Measurements from ENCODE around the gene CCDC122. TPM values are rescaled to one million over a fixed set of nuclear protein-coding genes. Genes with fewer than 3 reads are reported as not detected.

Gene CCDC122
- total RNA-seq, 1 experiment from 2014 or later = 7.9 TPM

DNA sequence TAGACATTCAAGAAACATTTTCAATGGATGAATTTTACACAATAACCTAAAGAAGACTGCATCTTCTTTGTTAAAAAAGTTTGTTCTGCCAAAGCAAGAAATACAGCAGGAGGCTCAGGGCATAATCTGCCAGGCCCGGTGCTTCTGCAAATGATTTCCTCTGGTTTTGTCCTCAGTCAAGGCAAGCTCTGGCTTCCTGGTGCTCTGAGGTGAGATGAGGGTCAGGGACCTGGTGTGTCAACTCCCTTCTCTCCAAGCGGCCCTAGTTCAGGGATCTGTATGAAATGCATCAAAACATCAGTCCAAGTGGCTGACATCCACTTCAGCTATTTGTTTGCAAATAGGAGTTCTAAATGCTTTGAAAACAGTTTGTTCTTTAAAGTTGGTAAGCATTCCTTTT lies 31.7 kb upstream of the CCDC122 start:
- Histone ChIP-seq H3K4me1 (replicated peaks; ENCODE audit: insufficient read depth) (peaks cover 12% of the 10 kb centered on the region), H3K9me3 (ENCODE audit: insufficient read depth, low read depth) (no peaks in the 10 kb centered on the region), H3K36me3 (ENCODE audit: low read depth) (no peaks in the 10 kb centered on the region), H3K4me3 (no peak overlapping the region), H3K4me2 (no peak overlapping the region), H3F3A (ENCODE audit: insufficient read depth, low read depth) (0 out of 2 replicates have a peak, but pooled peaks cover 10% of the 10 kb centered on the region), H2AFZ (no peak overlapping the region), H3K27ac (no peak overlapping the region), H3K79me2 (ENCODE audit: low read depth) (no peaks in the 10 kb centered on the region), H3K27me3 (ENCODE audit: insufficient read depth, low read depth) (no peaks in the 10 kb centered on the region), H3K9me2 (ENCODE audit: insufficient read depth) (no peaks in the 10 kb centered on the region), H4K20me1 (ENCODE audit: insufficient read depth) (no peaks in the 10 kb centered on the region)
- BruUV-seq (replicated peaks) = no TSS peak
- POLR2A ChIA-PET (ENCODE audit: unreplicated experiment) = interaction anchor here (0.7 kb wide), 2 partner anchors 472 to 920 kb away, joined by 3 to 16 read pairs; no protein-coding TSS in a partner anchor
- TF ChIP-seq EZH2 (IDR thresholded peaks at IDR 0.05; ENCODE audit: low read depth) = no peak
- TF ChIP-seq, protein P1, sequence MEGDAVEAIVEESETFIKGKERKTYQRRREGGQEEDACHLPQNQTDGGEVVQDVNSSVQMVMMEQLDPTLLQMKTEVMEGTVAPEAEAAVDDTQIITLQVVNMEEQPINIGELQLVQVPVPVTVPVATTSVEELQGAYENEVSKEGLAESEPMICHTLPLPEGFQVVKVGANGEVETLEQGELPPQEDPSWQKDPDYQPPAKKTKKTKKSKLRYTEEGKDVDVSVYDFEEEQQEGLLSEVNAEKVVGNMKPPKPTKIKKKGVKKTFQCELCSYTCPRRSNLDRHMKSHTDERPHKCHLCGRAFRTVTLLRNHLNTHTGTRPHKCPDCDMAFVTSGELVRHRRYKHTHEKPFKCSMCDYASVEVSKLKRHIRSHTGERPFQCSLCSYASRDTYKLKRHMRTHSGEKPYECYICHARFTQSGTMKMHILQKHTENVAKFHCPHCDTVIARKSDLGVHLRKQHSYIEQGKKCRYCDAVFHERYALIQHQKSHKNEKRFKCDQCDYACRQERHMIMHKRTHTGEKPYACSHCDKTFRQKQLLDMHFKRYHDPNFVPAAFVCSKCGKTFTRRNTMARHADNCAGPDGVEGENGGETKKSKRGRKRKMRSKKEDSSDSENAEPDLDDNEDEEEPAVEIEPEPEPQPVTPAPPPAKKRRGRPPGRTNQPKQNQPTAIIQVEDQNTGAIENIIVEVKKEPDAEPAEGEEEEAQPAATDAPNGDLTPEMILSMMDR (conservative IDR thresholded peaks at IDR 0.05) = no peak
- intact Hi-C loops (cut with micrococcal nuclease; ENCODE audit: unreplicated experiment) = no loop called here
- no peak for DNase-seq
- CTCF ChIA-PET = interaction anchor here (0.6 kb wide), 1 partner anchor 392 kb away, joined by 3 read pairs; no protein-coding TSS in a partner anchor

DNA sequence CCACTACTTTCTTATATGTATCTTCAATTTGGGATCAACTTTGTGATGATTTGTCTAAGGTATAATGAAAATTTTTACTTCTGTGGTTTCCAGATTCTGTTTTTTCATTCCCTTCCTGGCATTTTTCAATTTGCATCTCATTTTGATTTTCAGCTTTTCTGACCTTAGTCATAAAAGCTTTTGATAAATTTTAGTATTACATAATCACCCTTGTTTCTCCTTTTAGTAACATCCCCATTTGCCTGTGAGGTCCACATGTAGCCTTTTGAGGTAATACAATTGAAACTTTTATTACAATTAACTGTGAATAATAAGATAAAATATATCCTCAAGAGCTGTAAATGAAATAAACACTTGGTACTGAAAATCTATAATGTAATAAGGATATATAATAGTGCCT lies 31.3 kb upstream of the CCDC122 start:
- Histone ChIP-seq H3F3A (ENCODE audit: insufficient read depth, low read depth) (0 out of 2 replicates have a peak, but pooled peaks cover 10% of the 10 kb centered on the region), H3K4me2 (no peak overlapping the region), H3K4me1 (replicated peaks; ENCODE audit: insufficient read depth) (peaks cover 12% of the 10 kb centered on the region), H3K79me2 (ENCODE audit: low read depth) (no peaks in the 10 kb centered on the region), H3K4me3 (no peak overlapping the region), H4K20me1 (ENCODE audit: insufficient read depth) (no peaks in the 10 kb centered on the region), H3K36me3 (ENCODE audit: low read depth) (no peaks in the 10 kb centered on the region), H3K9me2 (ENCODE audit: insufficient read depth) (no peaks in the 10 kb centered on the region), H3K27me3 (ENCODE audit: insufficient read depth, low read depth) (no peaks in the 10 kb centered on the region), H3K9me3 (ENCODE audit: insufficient read depth, low read depth) (no peaks in the 10 kb centered on the region), H2AFZ (no peak overlapping the region), H3K27ac (no peak overlapping the region)
- TF ChIP-seq EZH2 (IDR thresholded peaks at IDR 0.05; ENCODE audit: low read depth) = no peak
- TF ChIP-seq, protein P1 (conservative IDR thresholded peaks at IDR 0.05) = no peak
- intact Hi-C loops (cut with micrococcal nuclease; ENCODE audit: unreplicated experiment) = no loop called here
- POLR2A ChIA-PET (ENCODE audit: unreplicated experiment) = interaction anchor here (0.7 kb wide), 1 partner anchor 473 kb away, joined by 3 read pairs; no protein-coding TSS in a partner anchor
- BruUV-seq (replicated peaks) = no TSS peak
- CTCF ChIA-PET = interaction anchor here (0.6 kb wide), 1 partner anchor 393 kb away, joined by 3 read pairs; no protein-coding TSS in a partner anchor
- DNase-seq = no peak

DNA sequence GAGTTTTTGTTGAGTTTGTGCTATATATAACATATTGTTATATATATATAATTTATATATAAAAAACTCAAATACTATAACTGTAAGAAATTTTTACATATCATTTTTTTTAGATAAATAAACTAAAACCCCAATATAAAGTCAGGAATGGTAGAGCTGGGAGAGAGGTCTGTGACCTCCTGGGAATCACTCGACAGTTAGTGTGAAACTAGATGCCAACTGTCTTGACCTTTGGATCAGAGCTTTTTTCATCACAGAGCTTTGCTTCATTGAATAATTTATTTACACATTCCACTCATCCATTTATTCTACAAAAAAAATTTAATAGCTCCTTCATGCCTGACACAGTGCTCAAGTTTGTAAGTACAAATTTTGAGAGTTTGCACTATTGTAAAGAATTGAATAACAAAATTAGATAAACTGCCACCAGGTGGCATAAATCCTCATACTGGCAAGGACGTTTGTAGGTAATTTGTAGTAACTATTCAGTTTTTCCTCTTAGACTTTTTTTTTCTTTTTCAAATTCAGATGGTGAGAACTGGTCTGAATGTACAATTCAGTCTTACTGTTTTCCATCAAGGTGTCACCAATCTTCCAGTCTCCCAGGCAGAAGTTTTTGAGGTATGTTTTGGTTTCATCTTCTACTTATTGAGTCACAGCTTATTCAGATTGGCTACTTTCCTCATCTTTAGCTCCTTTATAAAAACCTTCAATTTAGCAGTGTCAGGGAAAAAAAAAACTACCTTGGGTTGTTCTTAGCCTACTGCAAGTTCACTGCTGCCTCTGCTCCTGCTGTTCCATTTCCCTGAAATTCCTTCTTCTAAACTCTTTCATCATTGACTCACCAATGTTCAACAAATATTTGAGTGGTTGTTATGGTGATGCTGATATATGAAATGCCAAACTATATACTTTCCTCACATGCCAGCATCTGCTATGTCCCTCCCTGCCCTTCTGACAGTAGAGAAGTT lies 28.9 kb upstream of the CCDC122 start:
- 0 out of 2 replicates have a peak, but pooled peaks cover 10% of the 10 kb centered on the region for H3F3A ChIP-seq (ENCODE audit: insufficient read depth, low read depth)
- no peaks in the 10 kb centered on the region for H4K20me1 ChIP-seq (ENCODE audit: insufficient read depth)
- H3K4me1 ChIP-seq (replicated peaks; ENCODE audit: insufficient read depth) = peaks cover 12% of the 10 kb centered on the region
- no peaks in the 10 kb centered on the region for H3K36me3 ChIP-seq (ENCODE audit: low read depth)
- no TSS peak for BruUV-seq (replicated peaks)
- TF ChIP-seq, protein P1 (conservative IDR thresholded peaks at IDR 0.05) = peak; percentile 69
- no peak for TF ChIP-seq EZH2 (IDR thresholded peaks at IDR 0.05; ENCODE audit: low read depth)
- ChIA-PET CTCF (interaction anchor here (0.6 to 2.2 kb wide), 6 partner anchors 29 to 560 kb away, joined by 3 to 7 read pairs (median 3); partner anchors contain the start of gene LACC1), POLR2A (ENCODE audit: unreplicated experiment) (interaction anchor here (0.6 kb wide), 1 partner anchor 471 kb away, joined by 4 read pairs; no protein-coding TSS in a partner anchor)
- no peak overlapping the region for H2AFZ ChIP-seq
- peak overlapping the region; percentile 57 for H3K27ac ChIP-seq
- peak overlapping the region; percentile 35 for H3K4me2 ChIP-seq
- no peaks in the 10 kb centered on the region for H3K27me3 ChIP-seq (ENCODE audit: insufficient read depth, low read depth)
- intact Hi-C loops (cut with micrococcal nuclease; ENCODE audit: unreplicated experiment) = loop anchor here (1.0 to 5.0 kb wide), 6 partner anchors 136 to 909 kb away; no protein-coding TSS in a partner anchor
- DNase-seq = peak; percentile 1 to 85
- no peaks in the 10 kb centered on the region for H3K9me3 ChIP-seq (ENCODE audit: insufficient read depth, low read depth)
- no peak overlapping the region for H3K4me3 ChIP-seq
- no peaks in the 10 kb centered on the region for H3K79me2 ChIP-seq (ENCODE audit: low read depth)
- no peaks in the 10 kb centered on the region for H3K9me2 ChIP-seq (ENCODE audit: insufficient read depth)
